22Rv1 (cell line): ENCODE measurements around the gene AZU1.
"Not testable (repeated sequence)": the region's sequence is repeated elsewhere in the genome, so short reads cannot be mapped to it uniquely, and the experiment has no call there.

ENCODE experiments used
- CTCF ChIP-seq: fragments of 450-650 bp; IDR thresholded peaks from 2 replicates; pipeline ENCODE4 v1.5.1; 2017; ENCODE audit warnings: mild to moderate bottlenecking
- ZFX ChIP-seq: fragments of 450-650 bp; IDR thresholded peaks from 2 replicates; pipeline ENCODE4 v1.6.1; 2017; ENCODE audit warnings: antibody characterized with exemption, borderline replicate concordance

- not testable (repeated sequence) for TF ChIP-seq CTCF, ZFX
Measured at GRCh38 chr19:853614-854220, 26.1 kb downstream of the AZU1 start.
